ENCODE results near the gene ARFGAP2.

DNA sequence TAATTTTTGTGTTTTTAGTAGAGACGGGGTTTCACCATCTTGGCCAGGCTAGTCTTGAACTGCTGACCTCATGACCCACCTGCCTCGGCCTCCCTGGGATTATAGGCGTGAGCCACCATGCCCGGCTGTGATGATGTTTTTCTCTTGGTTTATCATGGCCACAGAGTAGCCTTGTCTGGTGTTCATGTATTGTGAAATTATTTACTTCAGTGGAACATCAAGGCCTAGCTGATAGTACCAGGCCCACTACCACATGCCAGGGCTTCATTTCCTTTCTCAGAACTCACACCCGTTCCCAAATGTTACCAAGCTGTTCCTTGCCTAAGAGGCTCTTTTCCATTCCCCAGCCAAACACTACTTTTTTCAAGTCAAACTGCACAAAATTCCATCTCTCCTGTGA, 31.9 kb upstream of the ARFGAP2 start:
- TF ChIP-seq, protein P1, sequence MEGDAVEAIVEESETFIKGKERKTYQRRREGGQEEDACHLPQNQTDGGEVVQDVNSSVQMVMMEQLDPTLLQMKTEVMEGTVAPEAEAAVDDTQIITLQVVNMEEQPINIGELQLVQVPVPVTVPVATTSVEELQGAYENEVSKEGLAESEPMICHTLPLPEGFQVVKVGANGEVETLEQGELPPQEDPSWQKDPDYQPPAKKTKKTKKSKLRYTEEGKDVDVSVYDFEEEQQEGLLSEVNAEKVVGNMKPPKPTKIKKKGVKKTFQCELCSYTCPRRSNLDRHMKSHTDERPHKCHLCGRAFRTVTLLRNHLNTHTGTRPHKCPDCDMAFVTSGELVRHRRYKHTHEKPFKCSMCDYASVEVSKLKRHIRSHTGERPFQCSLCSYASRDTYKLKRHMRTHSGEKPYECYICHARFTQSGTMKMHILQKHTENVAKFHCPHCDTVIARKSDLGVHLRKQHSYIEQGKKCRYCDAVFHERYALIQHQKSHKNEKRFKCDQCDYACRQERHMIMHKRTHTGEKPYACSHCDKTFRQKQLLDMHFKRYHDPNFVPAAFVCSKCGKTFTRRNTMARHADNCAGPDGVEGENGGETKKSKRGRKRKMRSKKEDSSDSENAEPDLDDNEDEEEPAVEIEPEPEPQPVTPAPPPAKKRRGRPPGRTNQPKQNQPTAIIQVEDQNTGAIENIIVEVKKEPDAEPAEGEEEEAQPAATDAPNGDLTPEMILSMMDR (IDR thresholded peaks at IDR 0.05) = no peak
- no peak for TF ChIP-seq POLR2A (IDR thresholded peaks at IDR 0.05)

All from esophagus squamous epithelium (tissue), 4 donors.